ENCODE data around the gene PREX1.

GRCh38 chr20:48667889-48668413 lies 159.8 kb downstream of the PREX1 start:
- no peak for TF ChIP-seq POLR2A (IDR thresholded peaks at IDR 0.05)
- TF ChIP-seq POLR2AphosphoS5 (IDR thresholded peaks at IDR 0.05): peak; percentile 18 to 52 (median 21)

All from spleen (tissue), 3 donors.